Aorta (tissue), 5 donors: ENCODE results near the gene SEMA4B. TPM values are rescaled to one million over a fixed set of nuclear protein-coding genes. Genes with fewer than 3 reads are reported as not detected.
"Not testable (repeated sequence)": the region's sequence is repeated elsewhere in the genome, so short reads cannot be mapped to it uniquely, and the experiment has no call there.

ENCODE experiments used
- ATAC-seq: fragments of 200-7000 bp; cut with Tn5 transposase; one replicate; pipeline ENCODE4 v1.9.1; 2022; ENCODE audit warnings: moderate library complexity; ENCODE audit not compliant: low FRiP score
- DNase-seq, 2 donors: peaks; one replicate each; pipeline ENCODE4 v3.0.0-alpha.2; 2020
- H3K27ac ChIP-seq, 2 donors: one replicate each; pipeline ENCODE4 v1.5.1; 2013; ENCODE audit warnings: low read length in 2 of 2, mild to moderate bottlenecking in 2 of 2, moderate library complexity in 2 of 2, control low read depth in 1 of 2, inconsistent platforms in 1 of 2, low read depth in 1 of 2
- H3K27me3 ChIP-seq, 2 donors: one replicate each; pipeline ENCODE4 v1.6.1; 2013; ENCODE audit warnings: control low read depth in 1 of 2, low read length in 1 of 2, mild to moderate bottlenecking in 1 of 2, moderate library complexity in 1 of 2; ENCODE audit not compliant: insufficient read depth in 2 of 2, control insufficient read depth in 1 of 2
- H3K36me3 ChIP-seq, 2 donors: one replicate each; pipeline ENCODE4 v1.6.1; 2013; ENCODE audit warnings: control low read depth in 1 of 2, low read length in 1 of 2, mild to moderate bottlenecking in 1 of 2; ENCODE audit not compliant: insufficient read depth in 2 of 2, control insufficient read depth in 1 of 2
- H3K4me1 ChIP-seq, 2 donors: one replicate each; pipeline ENCODE4 v1.6.1; 2013; ENCODE audit warnings: low read length in 2 of 2, control low read depth in 1 of 2, mild to moderate bottlenecking in 1 of 2, moderate library complexity in 1 of 2; ENCODE audit not compliant: insufficient read depth in 2 of 2, control insufficient read depth in 1 of 2
- H3K4me3 ChIP-seq, 2 donors: one replicate each; pipeline ENCODE4 v1.5.1; 2013; ENCODE audit warnings: low read length in 2 of 2, control low read depth in 1 of 2, mild to moderate bottlenecking in 1 of 2
- H3K9me3 ChIP-seq: one replicate; pipeline ENCODE4 v1.6.1; 2013; ENCODE audit warnings: mild to moderate bottlenecking, low read length; ENCODE audit not compliant: control insufficient read depth
- WGBS, 2 donors: extraction: QIAGEN DNeasy Blood & Tissue Kit; methylation state at CpG; one replicate each; pipeline ENCODE4 v1.1.7; 2013; 5-methylcytosine and 5-hydroxymethylcytosine counted together
- intact Hi-C, 2 donors: fragments of 100-400 bp; cut with DNase I; formaldehyde crosslinking; loops; one replicate each; pipeline versions ENCODE4 v1.14.2 to v1.15.0; 2022
- polyA plus RNA-seq, 2 donors: library from polyadenylated mRNA; stranded (reverse); fragments of 200-250 nt; gene quantifications; one replicate each; pipeline ENCODE4 v1.2.3, GENCODE V29; 2013
- total RNA-seq, 2 donors: library from RNA; stranded (reverse); fragmentation: NEBNext Ultra II Directional; extraction: Animal tissue kit (Norgen Biotek cat#: 25700); gene quantifications; one replicate each; pipeline ENCODE4 v1.2.1, GENCODE V29; 2021
- donor health status: healthy with polysubstance abuse.
- donor health status: Bipolar disorder and iron deficiency.
- donor health status: DM: no; HTN: no; CAD: no.
- donor health status: DM: no; HTN: no; CAD: no.
- donor health status: DM: yes; HTN: yes; CAD: no.

The SEMA4B gene
- total and polyA plus RNA-seq, 4 donors = 9.7 to 30.4 (median 15.1) TPM

DNA sequence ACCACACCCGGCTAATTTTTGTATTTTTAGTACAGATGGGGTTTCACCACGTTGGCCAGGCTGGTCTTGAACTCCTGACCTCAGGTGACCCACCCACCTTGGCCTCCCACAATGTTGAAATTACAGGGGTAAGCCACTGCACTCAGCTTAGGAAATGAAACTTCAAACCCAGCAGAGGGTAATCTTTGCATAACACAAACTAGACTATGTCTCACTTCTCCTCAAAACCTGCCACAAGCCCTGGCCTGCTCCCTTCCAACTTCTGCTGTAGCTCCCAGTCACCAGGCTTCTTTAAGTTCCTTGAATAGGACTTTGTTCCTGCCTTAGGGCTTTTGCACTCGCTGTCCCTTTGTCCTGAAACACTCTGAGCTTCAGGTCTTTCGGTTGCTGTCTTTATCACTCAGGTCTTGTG, 39.2 kb upstream of the SEMA4B start:
- H3K27ac ChIP-seq = no peak overlapping the region
- WGBS, 2 donors = 74 to 79% methylated on average over 4 of the region's 4 CpGs
- H3K36me3 ChIP-seq = no peaks in the 10 kb centered on the region
- H3K4me1 ChIP-seq = no peaks in the 10 kb centered on the region
- intact Hi-C loops = no loop called here
- no peaks in the 10 kb centered on the region for H3K9me3 ChIP-seq
- H3K27me3 ChIP-seq = no peaks in the 10 kb centered on the region
- no peak overlapping the region for H3K4me3 ChIP-seq
- ATAC-seq (no peak), DNase-seq (no peak)

DNA sequence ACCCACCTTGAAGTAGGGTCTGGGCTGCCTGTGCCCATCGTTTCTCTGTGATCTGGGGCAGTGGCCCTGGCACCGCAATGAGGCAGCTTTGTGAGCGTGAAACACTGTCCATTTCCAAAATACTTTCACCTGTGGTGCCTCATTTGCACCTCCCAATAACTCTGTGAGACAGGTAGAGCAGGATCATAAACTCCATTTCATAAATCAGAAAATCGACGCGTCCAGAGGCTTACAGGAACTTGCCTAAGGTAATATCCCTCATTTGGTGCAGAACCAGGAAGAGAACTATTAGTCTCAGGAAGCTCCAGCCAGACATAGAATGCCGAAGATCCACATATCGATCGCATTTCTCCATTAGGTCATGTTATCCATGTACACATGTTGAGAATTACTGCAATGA, 38.2 kb upstream of the SEMA4B start:
- Histone ChIP-seq H3K4me1 (no peaks in the 10 kb centered on the region), H3K27ac (no peak overlapping the region), H3K27me3 (no peaks in the 10 kb centered on the region), H3K4me3 (no peak overlapping the region), H3K36me3 (no peaks in the 10 kb centered on the region), H3K9me3 (no peaks in the 10 kb centered on the region)
- no peak for ATAC-seq
- DNase-seq = no peak
- 91 to 94% methylated on average over 9 of the region's 9 CpGs for WGBS, 2 donors
- intact Hi-C loops = no loop called here

DNA sequence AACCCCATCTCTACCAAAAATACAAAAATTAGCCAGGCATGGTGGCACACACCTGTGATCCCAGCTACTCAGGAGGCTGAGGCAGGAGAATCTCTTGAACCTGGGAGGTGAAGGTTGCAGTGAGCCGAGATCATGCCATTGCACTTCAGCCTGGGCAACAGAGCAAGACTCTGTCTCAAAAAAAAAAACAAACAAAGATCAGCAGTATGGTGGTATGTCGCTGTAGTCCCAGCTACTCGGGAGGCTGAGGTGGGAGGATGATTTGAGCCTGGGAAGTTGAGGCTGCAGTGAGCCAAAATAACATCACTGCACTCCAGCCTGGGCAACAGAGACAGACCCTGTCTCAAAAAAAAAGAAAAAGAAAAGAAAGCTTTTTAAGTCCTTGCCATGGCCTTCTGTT, 36.9 kb upstream of the SEMA4B start:
- intact Hi-C loops, H3K9me3 ChIP-seq, H3K4me1 ChIP-seq, H3K27ac ChIP-seq, H3K27me3 ChIP-seq, DNase-seq, ATAC-seq, H3K4me3 ChIP-seq, H3K36me3 ChIP-seq: not testable (repeated sequence)
- WGBS, 2 donors = 96 to 97% methylated on average over 3 of the region's 3 CpGs

DNA sequence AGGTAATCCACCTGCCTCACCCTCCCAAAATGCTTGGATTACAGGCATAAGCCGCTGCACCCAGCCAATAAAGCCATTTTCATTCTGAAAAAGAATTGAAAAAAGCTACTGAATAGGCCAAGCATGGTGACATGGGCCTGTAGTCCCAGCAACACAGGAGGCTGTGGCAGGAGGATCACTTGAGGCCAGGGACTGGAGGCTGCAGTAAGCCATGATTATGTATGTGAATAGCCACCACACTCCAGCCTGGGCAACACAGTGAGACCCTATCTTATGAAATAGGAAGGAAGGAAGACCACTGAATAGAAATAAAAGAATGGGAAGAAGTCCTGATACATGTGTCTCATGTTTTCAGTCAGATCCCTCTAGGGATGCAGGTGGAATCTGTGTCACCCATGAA, 36.0 kb upstream of the SEMA4B start:
- ATAC-seq = no peak
- H3K27me3 ChIP-seq = no peaks in the 10 kb centered on the region
- no peaks in the 10 kb centered on the region for H3K4me1 ChIP-seq
- 100% methylated on average over 1 of the region's 1 CpG for WGBS, 2 donors
- no peaks in the 10 kb centered on the region for H3K36me3 ChIP-seq
- H3K9me3 ChIP-seq = no peaks in the 10 kb centered on the region
- H3K27ac ChIP-seq = peak overlapping the region in 1 of 2 donors; percentile 55
- no peak overlapping the region for H3K4me3 ChIP-seq
- DNase-seq = no peak
- intact Hi-C loops = no loop called here

DNA sequence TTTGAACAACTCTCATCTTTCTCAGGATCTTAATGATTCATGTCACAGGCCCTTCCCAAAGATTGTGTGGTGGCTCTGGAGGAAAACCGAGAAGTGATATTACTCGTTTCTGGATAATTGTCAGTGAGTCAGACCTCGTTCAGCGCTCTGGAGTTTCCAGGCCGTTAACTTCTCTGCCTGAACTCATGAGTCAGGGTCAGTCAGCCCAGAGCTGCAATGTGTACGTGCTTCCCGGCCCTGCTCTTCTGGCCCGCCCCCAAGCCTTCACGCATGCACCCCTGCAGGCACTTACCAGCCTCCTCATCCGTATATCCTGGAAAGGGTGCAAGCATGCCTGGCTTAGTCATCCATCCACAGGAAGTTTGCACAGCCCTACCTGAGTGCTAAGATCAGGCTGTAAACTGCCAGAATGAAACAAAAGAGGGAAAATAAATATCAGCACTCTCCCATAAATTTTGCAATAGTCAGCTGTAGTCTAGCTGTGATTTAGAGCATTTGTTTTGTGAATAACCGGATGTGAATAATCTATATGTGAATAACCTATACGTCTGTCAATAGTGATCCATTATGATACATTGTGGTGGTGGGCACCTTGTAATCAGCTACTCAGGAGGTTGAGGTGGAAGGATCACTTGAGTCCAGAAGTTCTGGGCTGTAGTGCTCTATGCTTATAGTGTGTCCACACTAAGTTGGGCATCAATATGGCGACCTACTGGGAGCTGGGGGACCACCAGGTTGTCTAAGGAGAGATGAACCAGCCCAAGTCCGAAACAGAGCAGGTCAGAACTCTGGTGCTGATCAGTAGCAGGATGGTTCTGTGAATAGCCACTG, 35.3 kb upstream of the SEMA4B start:
- Histone ChIP-seq H3K27ac (no peak overlapping the region), H3K4me3 (no peak overlapping the region), H3K9me3 (no peaks in the 10 kb centered on the region), H3K4me1 (no peaks in the 10 kb centered on the region), H3K27me3 (no peaks in the 10 kb centered on the region), H3K36me3 (no peaks in the 10 kb centered on the region)
- 31 to 36% methylated on average over 14 of the region's 14 CpGs for WGBS, 2 donors
- intact Hi-C loops = no loop called here
- DNase-seq = peak; percentile 89 to 93
- peak; percentile 82 for ATAC-seq

DNA sequence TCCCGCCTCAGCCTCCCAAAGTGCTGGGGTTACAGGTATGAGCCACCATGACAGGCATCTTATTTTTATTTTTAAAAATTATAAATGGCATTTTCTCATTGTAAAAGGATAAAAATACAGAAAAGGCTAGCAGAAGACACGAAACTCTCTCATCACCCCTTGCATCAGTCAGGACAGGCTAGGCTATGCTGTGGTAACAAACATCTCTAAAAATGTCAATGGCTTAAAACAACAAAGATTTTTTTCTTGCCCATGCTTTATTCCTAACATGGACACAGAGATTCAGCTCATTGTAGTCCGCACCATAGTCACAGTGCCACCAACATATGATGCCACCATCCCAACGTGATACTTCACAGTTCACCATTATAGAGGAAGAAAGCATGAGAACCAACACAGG, 34.0 kb upstream of the SEMA4B start:
- 92 to 97% methylated on average over 4 of the region's 4 CpGs for WGBS, 2 donors
- Histone ChIP-seq H3K27ac (no peak overlapping the region), H3K4me3 (no peak overlapping the region), H3K4me1 (no peaks in the 10 kb centered on the region), H3K27me3 (no peaks in the 10 kb centered on the region), H3K36me3 (no peaks in the 10 kb centered on the region), H3K9me3 (no peaks in the 10 kb centered on the region)
- intact Hi-C loops = no loop called here
- DNase-seq (no peak), ATAC-seq (no peak)

DNA sequence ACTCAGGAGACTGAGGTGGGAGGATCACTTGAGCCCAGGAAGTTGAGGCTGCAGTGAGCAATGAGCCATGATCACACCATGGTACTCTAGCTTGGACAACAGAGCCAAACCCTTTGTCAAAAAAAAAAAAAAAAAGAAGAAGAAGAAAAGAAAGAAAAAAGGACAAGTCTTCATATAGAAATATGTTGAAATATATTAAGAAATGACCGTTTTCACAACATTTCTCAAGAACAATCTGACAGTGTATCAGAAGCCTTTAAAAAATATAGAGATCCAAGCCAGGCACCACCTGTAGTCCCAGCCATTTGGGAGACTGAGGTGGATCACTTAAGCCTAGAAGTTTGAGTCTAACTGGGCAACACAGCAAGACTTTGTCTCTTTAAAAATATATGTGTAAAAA, 29.5 kb upstream of the SEMA4B start:
- DNase-seq (no peak), ATAC-seq (no peak)
- Histone ChIP-seq H3K27ac (no peak overlapping the region), H3K4me1 (no peaks in the 10 kb centered on the region), H3K9me3 (no peaks in the 10 kb centered on the region), H3K27me3 (no peaks in the 10 kb centered on the region), H3K4me3 (no peak overlapping the region), H3K36me3 (no peaks in the 10 kb centered on the region)
- WGBS, 2 donors = 79% methylated on average over 1 of the region's 1 CpG
- intact Hi-C loops = no loop called here

DNA sequence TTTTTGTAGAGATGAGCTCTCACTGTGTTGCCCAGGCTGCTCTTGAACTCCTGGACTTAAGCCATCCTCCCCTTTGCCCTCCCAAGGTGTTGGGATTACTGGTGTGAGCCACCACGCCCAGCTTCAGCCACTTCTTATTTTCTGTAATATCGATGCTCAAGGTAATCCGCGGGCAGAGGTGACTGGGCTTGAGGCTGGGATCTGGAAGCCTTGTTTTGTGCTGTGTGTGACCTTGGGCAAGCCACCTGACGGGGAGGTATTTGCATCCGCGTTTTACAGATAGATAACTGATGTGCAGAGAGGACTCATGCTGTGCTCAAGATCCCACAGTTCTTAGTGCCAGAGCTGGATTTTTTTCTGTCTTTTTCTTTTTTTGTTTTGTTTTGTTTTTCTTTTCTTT, 27.8 kb upstream of the SEMA4B start:
- no peaks in the 10 kb centered on the region for H3K36me3 ChIP-seq
- H3K4me3 ChIP-seq = no peak overlapping the region
- 86 to 90% methylated on average over 7 of the region's 7 CpGs for WGBS, 2 donors
- ATAC-seq (no peak), DNase-seq (no peak)
- no peaks in the 10 kb centered on the region for H3K4me1 ChIP-seq
- H3K9me3 ChIP-seq = no peaks in the 10 kb centered on the region
- H3K27ac ChIP-seq = no peak overlapping the region
- no peaks in the 10 kb centered on the region for H3K27me3 ChIP-seq
- intact Hi-C loops = no loop called here

DNA sequence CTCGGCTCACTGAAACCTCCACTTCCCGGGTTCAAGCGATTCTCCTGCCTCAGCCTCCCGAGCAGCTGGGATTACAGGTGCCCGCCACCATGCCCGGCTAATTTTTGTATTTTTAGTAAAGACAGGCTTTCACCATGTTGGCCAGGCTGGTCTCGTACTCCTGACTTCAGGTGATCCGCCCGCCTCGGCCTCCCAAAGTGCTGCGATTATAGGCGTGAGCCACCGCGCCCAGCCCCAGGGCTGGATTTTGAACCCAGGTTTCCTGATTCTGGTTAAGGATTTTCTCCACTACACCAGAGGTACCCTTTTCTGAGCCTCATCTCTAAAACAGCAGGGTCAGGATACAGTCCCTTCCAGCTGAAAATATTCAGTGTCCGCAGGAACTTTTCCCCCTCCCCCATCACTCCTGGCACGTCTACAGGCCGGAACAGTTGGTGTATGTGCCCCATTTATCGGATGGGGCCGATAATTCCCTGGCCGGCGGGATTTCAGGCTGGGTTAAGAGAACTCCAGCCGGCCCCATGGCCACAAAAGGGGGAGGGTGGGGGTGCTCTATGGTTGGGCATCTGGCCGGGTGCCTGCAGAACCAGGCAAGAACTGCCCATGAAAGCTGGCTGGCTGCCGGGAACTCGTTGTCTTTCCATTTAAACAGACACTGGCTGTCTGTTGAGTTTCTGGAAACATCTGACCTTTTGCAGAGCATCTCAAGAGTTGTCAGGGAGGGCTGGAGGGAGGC, 26.8 kb upstream of the SEMA4B start:
- peak; percentile 87 to 91 for DNase-seq
- intact Hi-C loops = no loop called here
- Histone ChIP-seq H3K27me3 (no peaks in the 10 kb centered on the region), H3K27ac (peak overlapping the region in 1 of 2 donors; percentile 7), H3K9me3 (no peaks in the 10 kb centered on the region), H3K4me1 (no peaks in the 10 kb centered on the region), H3K36me3 (no peaks in the 10 kb centered on the region), H3K4me3 (no peak overlapping the region)
- 55 to 56% methylated on average over 25 of the region's 25 CpGs for WGBS, 2 donors
- peak; percentile 87 for ATAC-seq
